ENCODE data around the gene ACOT8.

The ACOT8 gene

DNA sequence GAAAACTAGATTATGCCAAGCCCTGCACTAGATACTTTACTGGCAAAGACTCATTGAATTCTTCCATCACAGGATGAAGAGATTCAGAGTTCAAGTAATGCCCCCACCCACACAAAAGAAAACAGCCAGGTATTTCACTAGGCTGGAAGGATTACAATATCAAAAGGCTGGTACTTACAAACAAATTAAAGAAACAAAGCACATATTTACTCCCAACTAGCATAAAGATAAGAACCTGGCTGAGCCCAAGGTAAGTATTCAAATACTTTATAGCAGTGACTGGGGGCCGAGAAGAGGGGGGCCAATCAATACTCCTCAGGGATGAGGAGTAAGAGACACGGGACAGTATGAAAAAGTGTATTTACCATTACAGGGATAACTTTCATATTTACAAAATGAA, 3.7 kb downstream of the ACOT8 start:
- Histone ChIP-seq H2BK5ac (ENCODE audit: low read depth, low read length, poor library complexity) (no peak overlapping the region), H3K23ac (ENCODE audit: low read length) (no peak overlapping the region), H3K14ac (ENCODE audit: low read length) (no peak overlapping the region), H4K12ac (ENCODE audit: low read depth, low read length) (no peak overlapping the region), H3K4ac (ENCODE audit: low read depth, low read length) (no peak overlapping the region), H3K27me3 (ENCODE audit: insufficient read depth, low read length) (no peaks in the 10 kb centered on the region), H2AK5ac (ENCODE audit: low read length) (no peak overlapping the region), H3K4me3 (ENCODE audit: low read depth, low read length) (no peak overlapping the region), H3K9me3 (ENCODE audit: insufficient read depth, low read depth, low read length) (no peaks in the 10 kb centered on the region), H3K27ac (ENCODE audit: low read depth, low read length) (no peak overlapping the region), H4K91ac (ENCODE audit: low read depth, low read length) (no peak overlapping the region), H3K4me2 (ENCODE audit: low read length) (no peak overlapping the region), H4K8ac (ENCODE audit: low read depth, low read length) (no peak overlapping the region), H3K9ac (ENCODE audit: low read length) (no peak overlapping the region), H3K18ac (ENCODE audit: low read length) (no peak overlapping the region), H3K4me1 (ENCODE audit: control insufficient read depth in 1 of 2, insufficient read depth in 2 of 2, low read length in 2 of 2) (peaks cover 3 to 5% of the 10 kb centered on the region in 2 experiments), H2BK12ac (ENCODE audit: low read length) (no peak overlapping the region), H3K36me3 (ENCODE audit: control insufficient read depth in 1 of 2, insufficient read depth in 2 of 2, low read length in 2 of 2) (peaks cover 2 to 9% of the 10 kb centered on the region in 2 experiments), H3K79me2 (ENCODE audit: control insufficient read depth, insufficient read depth, low read length, poor library complexity) (peaks cover 1% of the 10 kb centered on the region), H2BK120ac (ENCODE audit: insufficient read depth, low read length, poor library complexity) (no peak overlapping the region), H3K79me1 (ENCODE audit: low read length) (peaks cover 5% of the 10 kb centered on the region), H2AFZ (ENCODE audit: insufficient read depth, low read length, poor library complexity) (no peak overlapping the region)
- WGBS (ENCODE audit: extremely low coverage, insufficient coverage, insufficient read length) = no CpG with 5 or more reads among the region's 2 CpGs
- no peak for DNase-seq

DNA sequence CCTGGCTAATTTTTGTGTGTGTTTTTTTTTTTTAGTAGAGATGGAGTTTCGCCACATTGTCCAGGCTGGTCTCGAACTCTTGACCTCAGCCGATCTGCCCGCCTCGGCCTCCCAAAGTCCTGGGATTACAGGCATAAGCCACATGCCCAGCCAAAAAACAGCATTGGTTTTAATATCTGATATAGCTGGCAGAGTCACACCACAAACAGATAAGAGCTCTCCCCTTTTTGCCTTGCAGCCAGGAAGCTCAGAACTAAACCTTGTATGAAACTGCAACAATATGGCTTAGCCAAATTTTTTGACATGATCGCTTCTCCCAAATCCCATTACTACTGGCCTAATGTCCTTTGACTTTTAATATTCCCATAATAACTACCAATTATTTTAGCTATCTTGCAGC, 4.9 kb downstream of the ACOT8 start:
- Histone ChIP-seq H3K14ac (ENCODE audit: low read length) (no peak overlapping the region), H3K79me1 (ENCODE audit: low read length) (peaks cover 2% of the 10 kb centered on the region), H3K4me3 (ENCODE audit: low read depth, low read length) (no peak overlapping the region), H4K91ac (ENCODE audit: low read depth, low read length) (no peak overlapping the region), H2AK5ac (ENCODE audit: low read length) (no peak overlapping the region), H3K18ac (ENCODE audit: low read length) (no peak overlapping the region), H3K9me3 (ENCODE audit: insufficient read depth, low read depth, low read length) (no peaks in the 10 kb centered on the region), H3K4me2 (ENCODE audit: low read length) (no peak overlapping the region), H2BK12ac (ENCODE audit: low read length) (no peak overlapping the region), H2BK5ac (ENCODE audit: low read depth, low read length, poor library complexity) (no peak overlapping the region), H3K23ac (ENCODE audit: low read length) (no peak overlapping the region), H3K79me2 (ENCODE audit: control insufficient read depth, insufficient read depth, low read length, poor library complexity) (peaks cover 1% of the 10 kb centered on the region), H4K8ac (ENCODE audit: low read depth, low read length) (no peak overlapping the region), H3K4me1 (ENCODE audit: control insufficient read depth in 1 of 2, insufficient read depth in 2 of 2, low read length in 2 of 2) (peaks cover 0 to 3% of the 10 kb centered on the region in 2 experiments), H3K4ac (ENCODE audit: low read depth, low read length) (no peak overlapping the region), H3K27me3 (ENCODE audit: insufficient read depth, low read length) (no peaks in the 10 kb centered on the region), H2AFZ (ENCODE audit: insufficient read depth, low read length, poor library complexity) (no peak overlapping the region), H3K9ac (ENCODE audit: low read length) (no peak overlapping the region), H4K12ac (ENCODE audit: low read depth, low read length) (no peak overlapping the region), H3K27ac (ENCODE audit: low read depth, low read length) (no peak overlapping the region), H2BK120ac (ENCODE audit: insufficient read depth, low read length, poor library complexity) (no peak overlapping the region), H3K36me3 (ENCODE audit: control insufficient read depth in 1 of 2, insufficient read depth in 2 of 2, low read length in 2 of 2) (peaks cover 5 to 12% of the 10 kb centered on the region in 2 experiments)
- no peak for DNase-seq
- no CpG with 5 or more reads among the region's 6 CpGs for WGBS (ENCODE audit: extremely low coverage, insufficient coverage, insufficient read length)

DNA sequence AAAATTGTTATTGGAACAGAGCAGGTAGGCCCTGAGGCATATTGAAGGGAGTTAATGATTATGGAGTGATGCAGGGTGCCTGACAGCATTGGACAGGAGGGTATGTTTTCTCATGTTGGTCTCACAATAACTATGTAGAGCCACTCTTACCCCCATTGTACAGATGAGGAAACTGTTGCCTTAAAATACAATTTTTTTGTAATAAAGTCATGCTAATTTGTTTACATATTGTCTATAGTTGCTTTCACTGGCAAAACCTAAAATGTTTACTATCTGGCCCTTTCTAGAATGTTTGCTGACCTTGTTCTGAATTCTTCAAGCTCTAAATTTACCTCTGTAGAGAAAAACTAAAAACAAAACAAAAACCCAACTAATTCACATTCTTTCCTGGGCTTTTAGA, 5.7 kb downstream of the ACOT8 start:
- Histone ChIP-seq H3K9ac (ENCODE audit: low read length) (no peak overlapping the region), H2BK120ac (ENCODE audit: insufficient read depth, low read length, poor library complexity) (no peak overlapping the region), H3K14ac (ENCODE audit: low read length) (no peak overlapping the region), H3K4ac (ENCODE audit: low read depth, low read length) (no peak overlapping the region), H3K36me3 (ENCODE audit: control insufficient read depth in 1 of 2, insufficient read depth in 2 of 2, low read length in 2 of 2) (peaks cover 6 to 13% of the 10 kb centered on the region in 2 experiments), H3K27ac (ENCODE audit: low read depth, low read length) (no peak overlapping the region), H3K9me3 (ENCODE audit: insufficient read depth, low read depth, low read length) (no peaks in the 10 kb centered on the region), H3K27me3 (ENCODE audit: insufficient read depth, low read length) (no peaks in the 10 kb centered on the region), H3K4me2 (ENCODE audit: low read length) (no peak overlapping the region), H3K79me2 (ENCODE audit: control insufficient read depth, insufficient read depth, low read length, poor library complexity) (no peaks in the 10 kb centered on the region), H2BK5ac (ENCODE audit: low read depth, low read length, poor library complexity) (no peak overlapping the region), H3K18ac (ENCODE audit: low read length) (no peak overlapping the region), H4K12ac (ENCODE audit: low read depth, low read length) (no peak overlapping the region), H4K8ac (ENCODE audit: low read depth, low read length) (no peak overlapping the region), H3K23ac (ENCODE audit: low read length) (no peak overlapping the region), H2AFZ (ENCODE audit: insufficient read depth, low read length, poor library complexity) (no peak overlapping the region), H3K4me1 (ENCODE audit: control insufficient read depth in 1 of 2, insufficient read depth in 2 of 2, low read length in 2 of 2) (no peaks in the 10 kb centered on the region), H3K79me1 (ENCODE audit: low read length) (no peaks in the 10 kb centered on the region), H2BK12ac (ENCODE audit: low read length) (no peak overlapping the region), H4K91ac (ENCODE audit: low read depth, low read length) (no peak overlapping the region), H3K4me3 (ENCODE audit: low read depth, low read length) (no peak overlapping the region), H2AK5ac (ENCODE audit: low read length) (no peak overlapping the region)
- DNase-seq = no peak

GRCh38 chr20:45850926-45851325, 6.3 kb downstream of the ACOT8 start:
- WGBS (ENCODE audit: extremely low coverage, insufficient coverage, insufficient read length) = no CpG with 5 or more reads among the region's 1 CpG
- no peak overlapping the region for H2AK5ac ChIP-seq (ENCODE audit: low read length)
- no peaks in the 10 kb centered on the region for H3K27me3 ChIP-seq (ENCODE audit: insufficient read depth, low read length)
- no peak overlapping the region for H3K18ac ChIP-seq (ENCODE audit: low read length)
- no peak overlapping the region for H2BK12ac ChIP-seq (ENCODE audit: low read length)
- no peak overlapping the region for H4K8ac ChIP-seq (ENCODE audit: low read depth, low read length)
- H4K91ac ChIP-seq (ENCODE audit: low read depth, low read length) = no peak overlapping the region
- no peak overlapping the region for H2AFZ ChIP-seq (ENCODE audit: insufficient read depth, low read length, poor library complexity)
- DNase-seq = no peak
- no peaks in the 10 kb centered on the region for H3K79me2 ChIP-seq (ENCODE audit: control insufficient read depth, insufficient read depth, low read length, poor library complexity)
- H3K14ac ChIP-seq (ENCODE audit: low read length) = no peak overlapping the region
- H3K4me1 ChIP-seq (ENCODE audit: control insufficient read depth in 1 of 2, insufficient read depth in 2 of 2, low read length in 2 of 2) = no peaks in the 10 kb centered on the region
- no peak overlapping the region for H3K23ac ChIP-seq (ENCODE audit: low read length)
- H3K9ac ChIP-seq (ENCODE audit: low read length) = no peak overlapping the region
- no peak overlapping the region for H2BK120ac ChIP-seq (ENCODE audit: insufficient read depth, low read length, poor library complexity)
- H2BK5ac ChIP-seq (ENCODE audit: low read depth, low read length, poor library complexity) = no peak overlapping the region
- no peaks in the 10 kb centered on the region for H3K79me1 ChIP-seq (ENCODE audit: low read length)
- H3K9me3 ChIP-seq (ENCODE audit: insufficient read depth, low read depth, low read length) = no peaks in the 10 kb centered on the region
- peaks cover 6 to 15% of the 10 kb centered on the region in 2 experiments for H3K36me3 ChIP-seq (ENCODE audit: control insufficient read depth in 1 of 2, insufficient read depth in 2 of 2, low read length in 2 of 2)
- H3K4me2 ChIP-seq (ENCODE audit: low read length) = no peak overlapping the region
- no peak overlapping the region for H3K4me3 ChIP-seq (ENCODE audit: low read depth, low read length)
- no peak overlapping the region for H4K12ac ChIP-seq (ENCODE audit: low read depth, low read length)
- H3K4ac ChIP-seq (ENCODE audit: low read depth, low read length) = no peak overlapping the region
- H3K27ac ChIP-seq (ENCODE audit: low read depth, low read length) = no peak overlapping the region
